ENCODE data around the gene XXYLT1.

- TF ChIP-seq ESRRB (CRISPR knock-in tag; IDR thresholded peaks at IDR 0.05; ENCODE audit: borderline replicate concordance), result no peak
- no peak for TF ChIP-seq FOXM1 (IDR thresholded peaks at IDR 0.05; ENCODE audit: low read depth)
- TF ChIP-seq FOXM1 (CRISPR knock-in tag; IDR thresholded peaks at IDR 0.05; ENCODE audit: low read depth), result no peak
- TF ChIP-seq USF2 (CRISPR knock-in tag; IDR thresholded peaks at IDR 0.05), result no peak
- no peak for TF ChIP-seq FOS (IDR thresholded peaks at IDR 0.05; ENCODE audit: extremely low read depth, insufficient read length)
- no peak for TF ChIP-seq MYNN (IDR thresholded peaks at IDR 0.05)
- no peak for TF ChIP-seq MYNN (CRISPR knock-in tag; IDR thresholded peaks at IDR 0.05)
- TF ChIP-seq, protein P1, sequence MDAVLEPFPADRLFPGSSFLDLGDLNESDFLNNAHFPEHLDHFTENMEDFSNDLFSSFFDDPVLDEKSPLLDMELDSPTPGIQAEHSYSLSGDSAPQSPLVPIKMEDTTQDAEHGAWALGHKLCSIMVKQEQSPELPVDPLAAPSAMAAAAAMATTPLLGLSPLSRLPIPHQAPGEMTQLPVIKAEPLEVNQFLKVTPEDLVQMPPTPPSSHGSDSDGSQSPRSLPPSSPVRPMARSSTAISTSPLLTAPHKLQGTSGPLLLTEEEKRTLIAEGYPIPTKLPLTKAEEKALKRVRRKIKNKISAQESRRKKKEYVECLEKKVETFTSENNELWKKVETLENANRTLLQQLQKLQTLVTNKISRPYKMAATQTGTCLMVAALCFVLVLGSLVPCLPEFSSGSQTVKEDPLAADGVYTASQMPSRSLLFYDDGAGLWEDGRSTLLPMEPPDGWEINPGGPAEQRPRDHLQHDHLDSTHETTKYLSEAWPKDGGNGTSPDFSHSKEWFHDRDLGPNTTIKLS (IDR thresholded peaks at IDR 0.05; ENCODE audit: borderline replicate concordance, low read depth), result no peak
- no peak for TF ChIP-seq ZNF695 (CRISPR knock-in tag; IDR thresholded peaks at IDR 0.05)
- TF ChIP-seq SIN3A (IDR thresholded peaks at IDR 0.05; ENCODE audit: borderline replicate concordance in 2 of 2, control insufficient read depth in 1 of 2, low read depth in 2 of 2, low read length in 2 of 2), result no peak
These were observed 95.9 kb downstream of the XXYLT1 start for GRCh38 chr3:195175076-195175475.

Data from K562 (cell line).